Right atrium auricular region (tissue), 2 donors: ENCODE results near the gene SSU72. TPM values are rescaled to one million over a fixed set of nuclear protein-coding genes. Genes with fewer than 3 reads are reported as not detected.

Experiments
- DNase-seq: peaks from one replicate; pipeline ENCODE4 v3.0.0-alpha.2; 2019; ENCODE audit warnings: low spot score
- H3K27ac ChIP-seq, 2 donors: fragments of 200-600 bp; sonication (generic); 1 replicate in 1 of 2; 2 replicates in 1 of 2; pipeline ENCODE4 v1.5.1; 2016 to 2019
- H3K27me3 ChIP-seq, 2 donors: fragments of 200-600 bp; sonication (generic); one replicate each; pipeline versions ENCODE4 v1.5.1 to v1.6.0; 2017 to 2019
- H3K36me3 ChIP-seq: fragments of 200-600 bp; sonication (generic); one replicate; pipeline ENCODE4 v1.5.1; 2016
- H3K4me1 ChIP-seq, 2 donors: fragments of 200-600 bp; sonication (generic); one replicate each; pipeline versions ENCODE4 v1.5.1 to v1.6.0; 2017 to 2019
- H3K4me3 ChIP-seq, 2 donors: fragments of 200-600 bp; sonication (generic); 1 replicate in 1 of 2; 2 replicates in 1 of 2; pipeline ENCODE4 v1.5.1; 2017 to 2019; ENCODE audit warnings: mild to moderate bottlenecking in 1 of 2, moderate library complexity in 1 of 2
- H3K9me3 ChIP-seq, 2 donors: fragments of 200-600 bp; sonication (generic); one replicate each; pipeline ENCODE4 v1.5.1; 2019
- CTCF ChIP-seq, 2 donors: fragments of 200-600 bp; sonication (generic); IDR thresholded peaks; one replicate each; pipeline ENCODE4 v1.5.1; 2019; ENCODE audit warnings: antibody characterized with exemption in 2 of 2
- total RNA-seq, 2 donors: library from RNA; depleted of rRNA; stranded (reverse); fragments of >200 nt; gene quantifications; one replicate each; pipeline ENCODE4 v1.1.0, GENCODE V29; 2016

The SSU72 gene
- total RNA-seq, 2 donors from 2014 or later: 98.3 to 121 TPM

GRCh38 chr1:1578371-1578940, 3.8 kb upstream of the SSU72 start:
- no peaks in the 10 kb centered on the region for H3K9me3 ChIP-seq
- H3K4me3 ChIP-seq: no peak overlapping the region
- no peak for TF ChIP-seq CTCF (IDR thresholded peaks at IDR 0.05)
- H3K27ac ChIP-seq: no peak overlapping the region
- H3K36me3 ChIP-seq: no peaks in the 10 kb centered on the region
- H3K4me1 ChIP-seq: peaks cover 0 to 9% of the 10 kb centered on the region in 2 donors
- no peaks in the 10 kb centered on the region for H3K27me3 ChIP-seq
- no peak for DNase-seq

GRCh38 chr1:1577367-1578011, 2.8 kb upstream of the SSU72 start:
- no peak for DNase-seq
- no peak for TF ChIP-seq CTCF (IDR thresholded peaks at IDR 0.05)
- Histone ChIP-seq H3K4me1 (peaks cover 0 to 19% of the 10 kb centered on the region in 2 donors), H3K4me3 (no peak overlapping the region), H3K9me3 (no peaks in the 10 kb centered on the region), H3K27me3 (no peaks in the 10 kb centered on the region), H3K27ac (no peak overlapping the region), H3K36me3 (no peaks in the 10 kb centered on the region)

GRCh38 chr1:1573843-1574720, 581 bp downstream of the SSU72 start:
- H3K27ac ChIP-seq: peak overlapping the region; percentile 92 to 98
- TF ChIP-seq CTCF (IDR thresholded peaks at IDR 0.05): no peak
- H3K36me3 ChIP-seq: peaks cover 15% of the 10 kb centered on the region
- peak overlapping the region; percentile 82 to 100 for H3K4me3 ChIP-seq
- H3K4me1 ChIP-seq: peaks cover 0 to 29% of the 10 kb centered on the region in 2 donors
- no peaks in the 10 kb centered on the region for H3K9me3 ChIP-seq
- no peak for DNase-seq
- H3K27me3 ChIP-seq: no peaks in the 10 kb centered on the region

GRCh38 chr1:1569341-1569740, 5.3 kb downstream of the SSU72 start:
- no peak for TF ChIP-seq CTCF (IDR thresholded peaks at IDR 0.05)
- no peaks in the 10 kb centered on the region for H3K9me3 ChIP-seq
- H3K4me3 ChIP-seq: no peak overlapping the region
- no peaks in the 10 kb centered on the region for H3K27me3 ChIP-seq
- H3K36me3 ChIP-seq: peaks cover 19% of the 10 kb centered on the region
- H3K4me1 ChIP-seq: peaks cover 0 to 47% of the 10 kb centered on the region in 2 donors
- H3K27ac ChIP-seq: no peak overlapping the region
- DNase-seq: no peak

GRCh38 chr1:1567891-1568291, 6.8 kb downstream of the SSU72 start:
- H3K4me3 ChIP-seq: no peak overlapping the region
- peaks cover 0 to 46% of the 10 kb centered on the region in 2 donors for H3K4me1 ChIP-seq
- DNase-seq: no peak
- H3K27ac ChIP-seq: peak overlapping the region in 1 of 2 donors; percentile 1
- TF ChIP-seq CTCF (IDR thresholded peaks at IDR 0.05): no peak
- H3K27me3 ChIP-seq: no peaks in the 10 kb centered on the region
- peaks cover 34% of the 10 kb centered on the region for H3K36me3 ChIP-seq
- no peaks in the 10 kb centered on the region for H3K9me3 ChIP-seq
